Measurements from ENCODE around the gene DARS2. TPM values are rescaled to one million over a fixed set of nuclear protein-coding genes. Genes with fewer than 3 reads are reported as not detected.

The DARS2 gene
- total RNA-seq, 1 experiment from 2014 or later, result 25.6 TPM

- TF ChIP-seq MAX (IDR thresholded peaks at IDR 0.05), result no peak
- TF ChIP-seq JUND (IDR thresholded peaks at IDR 0.05), result no peak
- TF ChIP-seq ZFX (IDR thresholded peaks at IDR 0.05), result no peak
These were observed 69.7 kb downstream of the DARS2 start (continued) for GRCh38 chr1:173894189-173894588.

DNA sequence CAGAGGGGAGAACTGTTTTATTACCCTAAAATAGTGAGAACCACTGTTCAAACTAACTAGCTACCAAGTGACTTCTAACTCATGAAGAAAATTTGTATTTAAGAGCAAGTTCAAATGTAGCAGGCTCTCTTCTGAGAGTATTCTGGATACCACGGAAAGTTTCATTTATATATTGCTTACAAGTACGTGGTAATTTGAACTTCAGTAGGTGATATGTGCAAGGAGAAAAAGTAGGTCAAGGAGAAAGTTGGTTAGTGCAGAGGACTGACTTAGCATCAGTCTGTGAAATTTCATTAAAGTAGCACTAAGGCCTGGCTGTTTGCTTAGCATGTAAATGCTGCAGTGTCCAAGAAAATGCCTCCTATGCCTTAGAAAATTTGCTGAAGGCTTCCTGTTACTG is 76.0 kb downstream of the DARS2 start:
- Histone ChIP-seq H3K9me3 (ENCODE audit: control insufficient read depth in 1 of 2, insufficient read depth in 1 of 2, low read depth in 1 of 2, low read length in 2 of 2) (no peaks in the 10 kb centered on the region), H3K9ac (ENCODE audit: low read length) (no peak overlapping the region), H2AFZ (ENCODE audit: low read depth, low read length, poor library complexity, severe bottlenecking) (no peak overlapping the region), H3K9me2 (ENCODE audit: insufficient read depth) (no peaks in the 10 kb centered on the region), H3K79me2 (ENCODE audit: insufficient read depth, low read length) (no peaks in the 10 kb centered on the region), H3K36me3 (ENCODE audit: control insufficient read depth in 1 of 2, insufficient read depth in 2 of 2, low read length in 2 of 2) (no peaks in the 10 kb centered on the region), H3K4me3 (replicated peaks in 1 of 2; ENCODE audit: low read depth in 1 of 2, low read length in 2 of 2) (no peak overlapping the region), H4K20me1 (ENCODE audit: insufficient read depth) (no peaks in the 10 kb centered on the region), H3K4me2 (ENCODE audit: low read length) (no peak overlapping the region), H3K27me3 (ENCODE audit: insufficient read depth, low read length) (no peaks in the 10 kb centered on the region), H3K27ac (ENCODE audit: low read depth, low read length) (no peak overlapping the region), H3K4me1 (ENCODE audit: control insufficient read depth in 1 of 2, insufficient read depth in 2 of 2, low read length in 2 of 2) (no peaks in the 10 kb centered on the region)
- BruUV-seq (replicated peaks), result no TSS peak
- no peak for ATAC-seq
- ChIA-PET POLR2A (no interaction called here), CTCF (no interaction called here), RAD21 (ENCODE audit: low non-redundant PET in 1 of 2, low total read pairs in 2 of 2, uncharacterized antibody in 2 of 2, unreplicated experiment in 2 of 2) (no interaction called here)
- intact Hi-C loops (cut with micrococcal nuclease), result no loop called here
- no peak for TF ChIP-seq ZNF274 (IDR thresholded peaks at IDR 0.05; ENCODE audit: low read depth, low read length)
- TF ChIP-seq CEBPB (IDR thresholded peaks at IDR 0.05; ENCODE audit: low read depth), result no peak
- TF ChIP-seq TCF7L2 (IDR thresholded peaks at IDR 0.05; ENCODE audit: borderline replicate concordance, extremely low read depth, insufficient read depth, insufficient read length), result no peak
- TF ChIP-seq ATF3 (IDR thresholded peaks at IDR 0.05), result no peak
- TF ChIP-seq, protein P1, sequence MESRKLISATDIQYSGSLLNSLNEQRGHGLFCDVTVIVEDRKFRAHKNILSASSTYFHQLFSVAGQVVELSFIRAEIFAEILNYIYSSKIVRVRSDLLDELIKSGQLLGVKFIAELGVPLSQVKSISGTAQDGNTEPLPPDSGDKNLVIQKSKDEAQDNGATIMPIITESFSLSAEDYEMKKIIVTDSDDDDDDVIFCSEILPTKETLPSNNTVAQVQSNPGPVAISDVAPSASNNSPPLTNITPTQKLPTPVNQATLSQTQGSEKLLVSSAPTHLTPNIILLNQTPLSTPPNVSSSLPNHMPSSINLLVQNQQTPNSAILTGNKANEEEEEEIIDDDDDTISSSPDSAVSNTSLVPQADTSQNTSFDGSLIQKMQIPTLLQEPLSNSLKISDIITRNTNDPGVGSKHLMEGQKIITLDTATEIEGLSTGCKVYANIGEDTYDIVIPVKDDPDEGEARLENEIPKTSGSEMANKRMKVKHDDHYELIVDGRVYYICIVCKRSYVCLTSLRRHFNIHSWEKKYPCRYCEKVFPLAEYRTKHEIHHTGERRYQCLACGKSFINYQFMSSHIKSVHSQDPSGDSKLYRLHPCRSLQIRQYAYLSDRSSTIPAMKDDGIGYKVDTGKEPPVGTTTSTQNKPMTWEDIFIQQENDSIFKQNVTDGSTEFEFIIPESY (IDR thresholded peaks at IDR 0.05; ENCODE audit: extremely low read depth, insufficient replicate concordance, low read length), result no peak
- DNase-seq (ENCODE audit: low read depth, low spot score), result no peak

Measured in HCT116 (cell line).